SK-N-SH (cell line): ENCODE measurements around the gene ENDOV.

ENCODE experiments used
- CTCF ChIP-seq: fragments of 200-600 bp; sonication (generic); IDR thresholded peaks from 2 replicates; pipeline ENCODE4 v1.6.1; 2017; ENCODE audit warnings: antibody characterized with exemption, mild to moderate bottlenecking, moderate library complexity
- EP300 ChIP-seq, 2 experiments: IDR thresholded peaks; 2 replicates each; pipeline versions ENCODE4 v1.4.0 to v1.6.1; 2012; ENCODE audit warnings: borderline replicate concordance in 1 of 2, low read depth in 1 of 2, low read length in 1 of 2
- FOSL2 ChIP-seq: IDR thresholded peaks from 2 replicates; pipeline ENCODE4 v1.4.0; 2012; ENCODE audit warnings: low read depth, mild to moderate bottlenecking, moderate library complexity, borderline replicate concordance
- MXI1 ChIP-seq: IDR thresholded peaks from 2 replicates; pipeline ENCODE4 v1.6.1; 2012; ENCODE audit warnings: mild to moderate bottlenecking, low read depth, low read length, improper control_type of control experiment
- RCOR1 ChIP-seq: fragments of 150-350 bp; IDR thresholded peaks from 2 replicates; pipeline ENCODE4 v1.6.1; 2017; ENCODE audit warnings: antibody characterized with exemption, low read length
- REST ChIP-seq: IDR thresholded peaks from 2 replicates; pipeline ENCODE4 v1.6.1; 2012; ENCODE audit warnings: mild to moderate bottlenecking, low read depth, low read length, moderate library complexity
- RFX5 ChIP-seq: IDR thresholded peaks from 2 replicates; pipeline ENCODE4 v1.6.1; 2012; ENCODE audit warnings: mild to moderate bottlenecking, improper control_type of control experiment, low read length
- TAF1 ChIP-seq: IDR thresholded peaks from 2 replicates; pipeline ENCODE4 v1.6.1; 2012; ENCODE audit warnings: low read depth, mild to moderate bottlenecking, low read length, moderate library complexity, borderline replicate concordance
- USF1 ChIP-seq: IDR thresholded peaks from 2 replicates; pipeline ENCODE4 v1.4.0; 2012; ENCODE audit warnings: low read depth, borderline replicate concordance
- USF2 ChIP-seq: fragments of 150-350 bp; IDR thresholded peaks from 2 replicates; pipeline ENCODE4 v1.6.1; 2017; ENCODE audit warnings: antibody characterized with exemption, low read length, low read depth, borderline replicate concordance
- YY1 ChIP-seq: IDR thresholded peaks from 2 replicates; pipeline ENCODE4 v1.4.0; 2012; ENCODE audit warnings: low read depth, mild to moderate bottlenecking

- TF ChIP-seq RFX5 (no peak), MXI1 (no peak), USF2 (no peak), EP300 (IDR thresholded peaks at IDR 0.05; ENCODE audit: borderline replicate concordance in 1 of 2, low read depth in 1 of 2, low read length in 1 of 2) (no peak), REST (no peak), CTCF (no peak), YY1 (no peak), RCOR1 (no peak), USF1 (no peak), FOSL2 (no peak), TAF1 (no peak)
Observed at GRCh38 chr17:80425835-80426426, 11.0 kb downstream of the ENDOV start.
